ENCODE data around the gene CACNG4. TPM values are rescaled to one million over a fixed set of nuclear protein-coding genes. Genes with fewer than 3 reads are reported as not detected.

Gene CACNG4
- total RNA-seq, 1 donor from 2014 or later, result not detected

DNA sequence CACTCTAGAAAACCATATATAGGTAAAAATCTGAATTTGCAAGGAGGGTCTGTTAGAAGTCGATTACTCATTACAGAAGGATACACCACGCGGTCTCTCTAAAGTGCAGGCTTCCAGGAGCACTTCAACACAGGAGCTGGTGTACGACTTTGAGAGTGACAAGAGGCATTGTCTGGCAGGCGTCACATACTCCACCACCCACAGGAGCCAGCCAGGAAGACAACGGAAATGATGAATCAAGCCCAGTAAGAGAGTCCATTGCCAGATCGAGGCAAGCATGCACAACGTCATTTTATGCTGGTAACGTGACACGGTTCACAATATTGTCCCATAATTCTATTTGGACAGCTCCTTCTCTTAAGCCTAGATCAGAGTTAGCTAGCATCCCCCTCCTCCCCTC, 15.0 kb upstream of the CACNG4 start:
- Histone ChIP-seq H3K36me3 (no peaks in the 10 kb centered on the region), H3K27me3 (ENCODE audit: low read depth) (peaks cover 79% of the 10 kb centered on the region), H3K9me3 (replicated peaks) (no peaks in the 10 kb centered on the region), H3K27ac (replicated peaks) (no peak overlapping the region), H3K4me1 (no peaks in the 10 kb centered on the region), H3K4me3 (no peak overlapping the region)
- DNase-seq, result no peak
- TF ChIP-seq, protein P1, sequence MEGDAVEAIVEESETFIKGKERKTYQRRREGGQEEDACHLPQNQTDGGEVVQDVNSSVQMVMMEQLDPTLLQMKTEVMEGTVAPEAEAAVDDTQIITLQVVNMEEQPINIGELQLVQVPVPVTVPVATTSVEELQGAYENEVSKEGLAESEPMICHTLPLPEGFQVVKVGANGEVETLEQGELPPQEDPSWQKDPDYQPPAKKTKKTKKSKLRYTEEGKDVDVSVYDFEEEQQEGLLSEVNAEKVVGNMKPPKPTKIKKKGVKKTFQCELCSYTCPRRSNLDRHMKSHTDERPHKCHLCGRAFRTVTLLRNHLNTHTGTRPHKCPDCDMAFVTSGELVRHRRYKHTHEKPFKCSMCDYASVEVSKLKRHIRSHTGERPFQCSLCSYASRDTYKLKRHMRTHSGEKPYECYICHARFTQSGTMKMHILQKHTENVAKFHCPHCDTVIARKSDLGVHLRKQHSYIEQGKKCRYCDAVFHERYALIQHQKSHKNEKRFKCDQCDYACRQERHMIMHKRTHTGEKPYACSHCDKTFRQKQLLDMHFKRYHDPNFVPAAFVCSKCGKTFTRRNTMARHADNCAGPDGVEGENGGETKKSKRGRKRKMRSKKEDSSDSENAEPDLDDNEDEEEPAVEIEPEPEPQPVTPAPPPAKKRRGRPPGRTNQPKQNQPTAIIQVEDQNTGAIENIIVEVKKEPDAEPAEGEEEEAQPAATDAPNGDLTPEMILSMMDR (IDR thresholded peaks at IDR 0.05; ENCODE audit: borderline replicate concordance), result no peak
- intact Hi-C loops (cut with micrococcal nuclease), result no loop called here

DNA sequence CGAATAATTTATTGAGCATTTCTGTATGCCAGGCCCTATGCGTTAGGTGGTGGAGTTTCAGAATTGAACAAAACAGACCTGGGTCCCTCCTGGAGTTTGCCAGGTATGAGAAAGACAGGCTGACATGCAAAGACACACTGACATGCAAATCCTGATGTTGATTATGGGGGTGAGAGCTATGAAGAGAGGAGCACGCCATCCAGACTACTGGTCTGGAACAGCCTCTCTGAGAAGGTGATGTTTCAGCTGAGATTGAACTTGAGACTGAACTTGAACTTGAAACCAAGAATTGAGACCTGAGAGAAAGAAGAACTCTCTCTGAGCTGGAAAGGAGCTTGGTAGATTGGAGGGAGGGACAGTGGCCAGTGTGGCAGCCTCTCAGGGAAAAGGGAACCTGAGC, 14.2 kb upstream of the CACNG4 start:
- no peaks in the 10 kb centered on the region for H3K36me3 ChIP-seq
- H3K27me3 ChIP-seq (ENCODE audit: low read depth), result peaks cover 79% of the 10 kb centered on the region
- no peaks in the 10 kb centered on the region for H3K9me3 ChIP-seq (replicated peaks)
- no peak for DNase-seq
- H3K27ac ChIP-seq (replicated peaks), result no peak overlapping the region
- TF ChIP-seq, protein P1 (IDR thresholded peaks at IDR 0.05; ENCODE audit: borderline replicate concordance), result no peak
- H3K4me3 ChIP-seq, result no peak overlapping the region
- intact Hi-C loops (cut with micrococcal nuclease), result no loop called here
- H3K4me1 ChIP-seq, result no peaks in the 10 kb centered on the region

DNA sequence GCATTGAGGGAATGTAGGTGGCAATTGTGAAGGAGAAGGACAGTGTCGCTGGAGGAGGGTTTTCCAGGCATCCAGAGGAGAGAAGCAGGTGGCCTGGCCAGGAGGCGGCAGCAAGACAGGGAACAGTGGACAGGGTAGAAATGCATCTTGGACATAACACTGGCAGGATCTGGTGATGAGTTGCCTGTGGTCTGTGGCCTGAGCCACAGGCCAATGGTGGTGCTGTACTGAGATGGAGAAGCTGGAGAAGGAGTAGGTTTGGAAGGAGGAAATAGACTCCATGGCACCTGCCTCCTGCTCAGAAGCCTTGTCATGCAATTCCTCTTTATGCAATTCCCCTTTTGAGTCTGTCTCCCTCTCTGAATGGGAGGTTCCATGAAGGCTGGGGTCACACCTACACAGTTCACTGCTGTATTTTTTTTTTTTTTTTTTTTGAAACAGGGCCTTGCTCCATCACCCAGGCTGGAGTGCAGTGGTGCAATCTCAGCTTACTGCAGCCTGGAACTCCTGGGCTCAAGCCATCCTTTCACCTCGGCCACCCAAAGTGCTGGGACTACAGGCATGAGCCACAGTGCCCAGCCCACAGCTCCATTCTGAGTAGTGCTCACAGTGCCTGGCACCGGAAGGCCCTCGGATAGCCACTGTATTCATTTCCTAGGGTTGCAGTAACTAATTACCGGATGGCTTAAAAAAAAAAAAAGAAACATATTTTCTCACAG, 13.5 kb upstream of the CACNG4 start:
- Histone ChIP-seq H3K4me1 (no peaks in the 10 kb centered on the region), H3K27ac (replicated peaks) (no peak overlapping the region), H3K27me3 (ENCODE audit: low read depth) (peaks cover 73% of the 10 kb centered on the region), H3K9me3 (replicated peaks) (no peaks in the 10 kb centered on the region), H3K36me3 (no peaks in the 10 kb centered on the region), H3K4me3 (no peak overlapping the region)
- TF ChIP-seq, protein P1 (IDR thresholded peaks at IDR 0.05; ENCODE audit: borderline replicate concordance), result no peak
- DNase-seq, result no peak
- intact Hi-C loops (cut with micrococcal nuclease), result no loop called here

DNA sequence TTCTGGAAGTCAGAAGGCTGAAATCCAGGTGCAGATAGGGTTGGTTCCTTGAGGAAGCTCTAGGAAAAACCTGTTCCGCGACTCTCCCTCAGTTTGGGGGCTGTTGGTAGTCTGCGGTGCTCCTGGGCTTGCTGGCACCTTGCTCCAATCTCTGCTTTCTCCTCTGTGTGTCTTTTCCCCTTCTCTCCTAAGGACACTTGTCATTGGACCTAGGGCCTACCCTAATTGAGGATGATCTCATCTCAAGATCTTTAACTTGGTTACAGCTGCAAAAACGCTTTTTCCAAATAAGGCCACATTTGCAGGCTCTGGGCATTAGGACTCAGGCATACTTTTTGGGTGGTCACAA, 12.9 kb upstream of the CACNG4 start:
- peaks cover 67% of the 10 kb centered on the region for H3K27me3 ChIP-seq (ENCODE audit: low read depth)
- intact Hi-C loops (cut with micrococcal nuclease), result no loop called here
- H3K36me3 ChIP-seq, result no peaks in the 10 kb centered on the region
- TF ChIP-seq, protein P1 (IDR thresholded peaks at IDR 0.05; ENCODE audit: borderline replicate concordance), result no peak
- no peak overlapping the region for H3K4me3 ChIP-seq
- H3K4me1 ChIP-seq, result no peaks in the 10 kb centered on the region
- no peaks in the 10 kb centered on the region for H3K9me3 ChIP-seq (replicated peaks)
- H3K27ac ChIP-seq (replicated peaks), result no peak overlapping the region
- no peak for DNase-seq

DNA sequence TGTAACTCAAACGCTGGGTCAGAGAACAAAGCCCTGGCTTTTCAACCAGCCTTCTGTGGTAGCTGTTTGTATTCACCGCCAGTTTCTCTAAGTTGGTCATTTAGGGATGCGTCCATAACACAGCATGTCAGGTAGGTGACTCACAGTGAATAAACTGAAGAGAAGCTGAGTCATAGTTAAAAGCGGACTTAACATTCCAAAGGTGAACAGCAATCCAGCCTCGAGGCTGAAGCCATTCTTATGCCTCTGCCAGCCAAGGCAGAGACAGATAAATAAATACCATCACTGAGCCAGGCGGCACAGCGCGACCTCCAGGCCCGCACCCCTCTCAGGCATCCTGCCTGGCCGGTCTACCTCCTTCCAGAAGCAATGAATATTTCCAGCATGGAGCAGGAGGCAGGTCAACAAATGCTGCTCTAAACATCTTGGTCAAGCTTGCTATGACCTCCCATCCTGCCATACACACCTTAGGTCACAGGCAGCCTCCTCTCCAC, 12.4 kb upstream of the CACNG4 start:
- TF ChIP-seq, protein P1 (IDR thresholded peaks at IDR 0.05; ENCODE audit: borderline replicate concordance), result no peak
- H3K4me3 ChIP-seq, result no peak overlapping the region
- no peak for DNase-seq
- H3K9me3 ChIP-seq (replicated peaks), result no peaks in the 10 kb centered on the region
- H3K36me3 ChIP-seq, result no peaks in the 10 kb centered on the region
- H3K4me1 ChIP-seq, result no peaks in the 10 kb centered on the region
- intact Hi-C loops (cut with micrococcal nuclease), result no loop called here
- peaks cover 67% of the 10 kb centered on the region for H3K27me3 ChIP-seq (ENCODE audit: low read depth)
- no peak overlapping the region for H3K27ac ChIP-seq (replicated peaks)
